PC-3 (cell line): ENCODE data around the gene CADPS2. TPM values are rescaled to one million over a fixed set of nuclear protein-coding genes. Genes with fewer than 3 reads are reported as not detected.

Source experiments
- ATAC-seq: fragments of 200-7000 bp; cut with Tn5 transposase; 2 replicates; pipeline ENCODE4 v1.9.1; 2020; ENCODE audit warnings: mild to moderate bottlenecking, moderate library complexity
- BruUV-seq: library from RNA; stranded (reverse); fragments of 400-500 nt; replicated peaks from 2 replicates; lab custom pipeline; 2021; lab: Mats Ljungman, UMichigan
- CTCF ChIA-PET: fragments of 300-600 bp; sonication (Branson Sonifier 250); formaldehyde crosslinking; loops from one replicate; lab custom pipeline; 2022; ENCODE audit warnings: antibody characterized with exemption; lab: Charles Lee
- POLR2A ChIA-PET: fragments of 300-600 bp; sonication (Branson Sonifier 250); formaldehyde crosslinking; loops from one replicate; lab custom pipeline; 2022; ENCODE audit warnings: antibody characterized with exemption; ENCODE audit not compliant: unreplicated experiment; lab: Charles Lee
- DNase-seq: peaks from one replicate; pipeline ENCODE4 v3.0.0-alpha.2; 2015
- H2AFZ ChIP-seq: fragments of 300-600 bp; sonication (generic); 2 replicates; pipeline ENCODE4 v1.6.0; 2016; ENCODE audit warnings: antibody characterized with exemption, low read length
- H3F3A ChIP-seq: fragments of 300-600 bp; sonication (generic); one replicate; pipeline ENCODE4 v1.6.0; 2017; ENCODE audit warnings: antibody characterized with exemption, low read length, control low read depth, mild to moderate bottlenecking; ENCODE audit not compliant: unreplicated experiment
- H3K27ac ChIP-seq: fragments of 300-600 bp; sonication (generic); 2 replicates; pipeline ENCODE4 v1.5.1; 2016; ENCODE audit warnings: mild to moderate bottlenecking, low read length
- H3K27me3 ChIP-seq: fragments of 300-600 bp; sonication (generic); 2 replicates; pipeline ENCODE4 v1.6.1; 2016; ENCODE audit warnings: low read length, mixed read lengths
- H3K36me3 ChIP-seq: fragments of 300-600 bp; sonication (generic); 2 replicates; pipeline ENCODE4 v1.6.1; 2016; ENCODE audit warnings: low read depth, mixed run types, low read length, mixed read lengths
- H3K4me1 ChIP-seq: fragments of 300-600 bp; sonication (generic); 2 replicates; pipeline ENCODE4 v1.5.1; 2016; ENCODE audit warnings: low read length; ENCODE audit not compliant: insufficient read depth
- H3K4me2 ChIP-seq: fragments of 300-600 bp; sonication (generic); 2 replicates; pipeline ENCODE4 v1.6.0; 2016; ENCODE audit warnings: low read length
- H3K4me3 ChIP-seq: fragments of 300-600 bp; sonication (generic); 2 replicates; pipeline ENCODE4 v1.5.1; 2016; ENCODE audit warnings: mild to moderate bottlenecking, low read length, mixed read lengths
- H3K79me2 ChIP-seq: fragments of 300-600 bp; sonication (generic); 2 replicates; pipeline ENCODE4 v1.6.1; 2017; ENCODE audit warnings: low read length, mixed read lengths
- H3K9ac ChIP-seq: fragments of 300-600 bp; sonication (generic); 2 replicates; pipeline ENCODE4 v1.6.0; 2016; ENCODE audit warnings: mild to moderate bottlenecking, low read length
- H3K9me2 ChIP-seq: fragments of 300-600 bp; sonication (generic); replicated peaks from 2 replicates; pipeline ENCODE4 v1.6.1; 2016; ENCODE audit warnings: mixed run types, low read length, mixed read lengths
- H3K9me3 ChIP-seq: fragments of 300-600 bp; sonication (generic); 2 replicates; pipeline ENCODE4 v1.6.1; 2016; ENCODE audit warnings: low read length, mixed read lengths
- H4K20me1 ChIP-seq: fragments of 300-600 bp; sonication (generic); 2 replicates; pipeline ENCODE4 v1.6.1; 2016; ENCODE audit warnings: low read length, mixed read lengths
- CTCF ChIP-seq: fragments of 300-600 bp; sonication (generic); conservative IDR thresholded peaks from 2 replicates; pipeline ENCODE4 v1.5.1; 2017; ENCODE audit warnings: antibody characterized with exemption, low read depth, mild to moderate bottlenecking, low read length
- EZH2 ChIP-seq: fragments of 300-600 bp; sonication (generic); IDR thresholded peaks from one replicate; pipeline ENCODE4 v1.6.1; 2017; ENCODE audit warnings: antibody characterized with exemption, mild to moderate bottlenecking, low read length; ENCODE audit not compliant: unreplicated experiment
- EZH2phosphoT487 ChIP-seq: fragments of 300-600 bp; sonication (generic); IDR thresholded peaks from 2 replicates; pipeline ENCODE4 v1.6.1; 2018; ENCODE audit warnings: mild to moderate bottlenecking, antibody characterized with exemption, low read length, borderline replicate concordance
- intact Hi-C: fragments of 100-400 bp; cut with micrococcal nuclease; formaldehyde crosslinking; loops from 2 replicates; pipeline ENCODE4 v1.9.0; 2023
- total RNA-seq: library from RNA; depleted of rRNA; stranded (reverse); fragments of >200 nt; gene quantifications from 2 replicates; pipeline ENCODE4 v1.2.3, GENCODE V29; 2014

CADPS2 gene
- total RNA-seq, 1 experiment from 2014 or later, result 9.4 TPM

GRCh38 chr7:122770686-122771335 is 115.4 kb downstream of the CADPS2 start:
- DNase-seq (no peak), ATAC-seq (no peak)
- Histone ChIP-seq H3K4me3 (no peak overlapping the region), H3K9me3 (no peaks in the 10 kb centered on the region), H3F3A (no peaks in the 10 kb centered on the region), H3K27me3 (no peaks in the 10 kb centered on the region), H3K79me2 (no peaks in the 10 kb centered on the region), H3K27ac (no peak overlapping the region), H3K9me2 (no peaks in the 10 kb centered on the region), H3K9ac (no peak overlapping the region), H2AFZ (no peak overlapping the region), H4K20me1 (no peaks in the 10 kb centered on the region), H3K4me1 (no peaks in the 10 kb centered on the region), H3K36me3 (no peaks in the 10 kb centered on the region), H3K4me2 (no peak overlapping the region)
- POLR2A ChIA-PET, result no interaction called here
- CTCF ChIA-PET, result no interaction called here
- TF ChIP-seq EZH2 (no peak), CTCF (no peak), EZH2phosphoT487 (no peak)
- no TSS peak for BruUV-seq
- intact Hi-C loops, result no loop called here

GRCh38 chr7:122768827-122769226 is 117.4 kb downstream of the CADPS2 start:
- no peak overlapping the region for H2AFZ ChIP-seq
- ChIA-PET CTCF (no interaction called here), POLR2A (no interaction called here)
- no peaks in the 10 kb centered on the region for H3K9me2 ChIP-seq
- no peaks in the 10 kb centered on the region for H4K20me1 ChIP-seq
- no peak for DNase-seq
- no peak overlapping the region for H3K9ac ChIP-seq
- H3K27me3 ChIP-seq, result no peaks in the 10 kb centered on the region
- no TSS peak for BruUV-seq
- intact Hi-C loops, result no loop called here
- ATAC-seq, result no peak
- H3K36me3 ChIP-seq, result no peaks in the 10 kb centered on the region
- no peak overlapping the region for H3K27ac ChIP-seq
- H3K4me2 ChIP-seq, result no peak overlapping the region
- H3K9me3 ChIP-seq, result no peaks in the 10 kb centered on the region
- no peaks in the 10 kb centered on the region for H3K4me1 ChIP-seq
- no peaks in the 10 kb centered on the region for H3F3A ChIP-seq
- no peaks in the 10 kb centered on the region for H3K79me2 ChIP-seq
- no peak overlapping the region for H3K4me3 ChIP-seq
- no peak for TF ChIP-seq EZH2
- TF ChIP-seq EZH2phosphoT487, result no peak
- no peak for TF ChIP-seq CTCF

- no peak overlapping the region for H2AFZ ChIP-seq
- no peaks in the 10 kb centered on the region for H3K4me1 ChIP-seq
- intact Hi-C loops, result no loop called here
- ATAC-seq (no peak), DNase-seq (no peak)
- no peak for TF ChIP-seq CTCF
- no peak for TF ChIP-seq EZH2phosphoT487
- no peak for TF ChIP-seq EZH2
- no peaks in the 10 kb centered on the region for H4K20me1 ChIP-seq
- no peak overlapping the region for H3K9ac ChIP-seq
- H3K27me3 ChIP-seq, result no peaks in the 10 kb centered on the region
- no peaks in the 10 kb centered on the region for H3K79me2 ChIP-seq
- no peaks in the 10 kb centered on the region for H3F3A ChIP-seq
- H3K36me3 ChIP-seq, result no peaks in the 10 kb centered on the region
- BruUV-seq, result no TSS peak
- no peaks in the 10 kb centered on the region for H3K9me3 ChIP-seq
- CTCF ChIA-PET, result no interaction called here
- H3K9me2 ChIP-seq, result no peaks in the 10 kb centered on the region
- no peak overlapping the region for H3K4me3 ChIP-seq
- no peak overlapping the region for H3K4me2 ChIP-seq
- H3K27ac ChIP-seq, result no peak overlapping the region
- POLR2A ChIA-PET, result no interaction called here
Observed at GRCh38 chr7:122767339-122767738, 118.9 kb downstream of the CADPS2 start.
